HEK293T (cell line): ENCODE results near the gene MAP3K21.

Experiments used
- FOXA1 ChIP-seq: fragments of 450-650 bp; IDR thresholded peaks from 2 replicates; pipeline ENCODE4 v1.6.1; 2016; ENCODE audit warnings: mild to moderate bottlenecking
- FOXM1 ChIP-seq: fragments of 450-650 bp; IDR thresholded peaks from 2 replicates; pipeline ENCODE4 v1.6.1; 2017; ENCODE audit warnings: mild to moderate bottlenecking, borderline replicate concordance

- TF ChIP-seq FOXA1 (no peak), FOXM1 (no peak)
These were observed 66.6 kb downstream of the MAP3K21 start for GRCh38 chr1:233393926-233394680.
